ENCODE data around the gene TCERG1.

DNA sequence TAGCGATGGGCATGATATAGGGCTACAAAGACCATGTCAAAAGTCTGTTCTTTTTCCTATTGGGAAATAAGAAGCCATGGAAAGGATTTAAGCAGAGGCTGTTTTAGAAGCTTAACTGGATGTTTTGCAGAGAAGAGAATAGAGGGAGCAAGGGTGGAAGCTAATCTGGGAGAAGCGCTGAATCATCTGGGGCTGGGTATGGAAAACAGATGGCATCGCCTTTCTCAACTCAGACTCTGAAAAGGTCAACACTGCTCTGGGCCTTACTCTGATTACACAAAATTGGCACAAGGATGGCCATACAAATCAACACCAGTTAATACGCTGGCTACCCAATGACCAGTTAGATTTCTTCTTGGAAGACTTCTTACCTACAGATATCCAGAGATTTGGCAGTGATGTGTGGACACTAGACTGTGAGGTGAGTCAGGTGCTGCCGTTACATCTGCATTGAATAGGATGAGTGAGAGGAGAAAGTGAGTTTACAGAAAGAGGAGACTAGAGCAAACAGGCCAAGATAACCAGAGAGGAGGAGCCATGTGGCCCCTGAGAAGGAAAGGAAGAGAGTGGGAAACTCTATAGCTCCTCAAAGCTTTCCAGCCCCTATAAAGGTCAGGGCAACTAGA, 6.2 kb upstream of the TCERG1 start:
- TF ChIP-seq, protein P1, sequence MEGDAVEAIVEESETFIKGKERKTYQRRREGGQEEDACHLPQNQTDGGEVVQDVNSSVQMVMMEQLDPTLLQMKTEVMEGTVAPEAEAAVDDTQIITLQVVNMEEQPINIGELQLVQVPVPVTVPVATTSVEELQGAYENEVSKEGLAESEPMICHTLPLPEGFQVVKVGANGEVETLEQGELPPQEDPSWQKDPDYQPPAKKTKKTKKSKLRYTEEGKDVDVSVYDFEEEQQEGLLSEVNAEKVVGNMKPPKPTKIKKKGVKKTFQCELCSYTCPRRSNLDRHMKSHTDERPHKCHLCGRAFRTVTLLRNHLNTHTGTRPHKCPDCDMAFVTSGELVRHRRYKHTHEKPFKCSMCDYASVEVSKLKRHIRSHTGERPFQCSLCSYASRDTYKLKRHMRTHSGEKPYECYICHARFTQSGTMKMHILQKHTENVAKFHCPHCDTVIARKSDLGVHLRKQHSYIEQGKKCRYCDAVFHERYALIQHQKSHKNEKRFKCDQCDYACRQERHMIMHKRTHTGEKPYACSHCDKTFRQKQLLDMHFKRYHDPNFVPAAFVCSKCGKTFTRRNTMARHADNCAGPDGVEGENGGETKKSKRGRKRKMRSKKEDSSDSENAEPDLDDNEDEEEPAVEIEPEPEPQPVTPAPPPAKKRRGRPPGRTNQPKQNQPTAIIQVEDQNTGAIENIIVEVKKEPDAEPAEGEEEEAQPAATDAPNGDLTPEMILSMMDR (IDR thresholded peaks at IDR 0.05; ENCODE audit: borderline replicate concordance, extremely low read depth, low read length, poor library complexity, severe bottlenecking): no peak
- no peak for TF ChIP-seq EZH2 (IDR thresholded peaks at IDR 0.05; ENCODE audit: borderline replicate concordance, low read depth, low read length, severe bottlenecking)

Data from DND-41 (cell line).